Neural cell (in vitro differentiated cells): ENCODE results near the gene AHSP.
"Not testable (repeated sequence)": the region's sequence is repeated elsewhere in the genome, so short reads cannot be mapped to it uniquely, and the experiment has no call there.

Experiments
- CTCF ChIP-seq: fragments of 450-650 bp; IDR thresholded peaks from 2 replicates; pipeline ENCODE4 v1.5.1; 2014; ENCODE audit warnings: antibody characterized with exemption, mild to moderate bottlenecking, moderate library complexity; ENCODE audit not compliant: poor library complexity, severe bottlenecking
- EP300 ChIP-seq: fragments of 450-650 bp; conservative IDR thresholded peaks from 2 replicates; pipeline ENCODE4 v1.6.1; 2014; ENCODE audit warnings: antibody characterized with exemption, mild to moderate bottlenecking, moderate library complexity; ENCODE audit not compliant: poor library complexity, severe bottlenecking
- EZH2 ChIP-seq: fragments of 200-600, 300-800 bp; shearing (Covaris generic), sonication (generic); IDR thresholded peaks from 2 replicates; pipeline ENCODE4 v1.6.1; 2014; ENCODE audit warnings: antibody characterized with exemption, low read length, borderline replicate concordance, mild to moderate bottlenecking; ENCODE audit not compliant: insufficient read depth, poor library complexity, severe bottlenecking
- POLR2AphosphoS5 ChIP-seq: IDR thresholded peaks from 2 replicates; pipeline ENCODE4 v1.6.1; 2012
- RAD21 ChIP-seq: fragments of 450-650 bp; conservative IDR thresholded peaks from 2 replicates; pipeline ENCODE4 v1.6.1; 2014; ENCODE audit warnings: antibody characterized with exemption, mild to moderate bottlenecking, moderate library complexity

- not testable (repeated sequence) for TF ChIP-seq CTCF, EP300, POLR2AphosphoS5, EZH2, RAD21
Measured at GRCh38 chr16:31503555-31503954, 24.1 kb upstream of the AHSP start.
